ENCODE measurements around the gene BRME1. TPM values are rescaled to one million over a fixed set of nuclear protein-coding genes. Genes with fewer than 3 reads are reported as not detected.

The BRME1 gene
- total RNA-seq, 1 donor from 2014 or later = 2.0 TPM

DNA sequence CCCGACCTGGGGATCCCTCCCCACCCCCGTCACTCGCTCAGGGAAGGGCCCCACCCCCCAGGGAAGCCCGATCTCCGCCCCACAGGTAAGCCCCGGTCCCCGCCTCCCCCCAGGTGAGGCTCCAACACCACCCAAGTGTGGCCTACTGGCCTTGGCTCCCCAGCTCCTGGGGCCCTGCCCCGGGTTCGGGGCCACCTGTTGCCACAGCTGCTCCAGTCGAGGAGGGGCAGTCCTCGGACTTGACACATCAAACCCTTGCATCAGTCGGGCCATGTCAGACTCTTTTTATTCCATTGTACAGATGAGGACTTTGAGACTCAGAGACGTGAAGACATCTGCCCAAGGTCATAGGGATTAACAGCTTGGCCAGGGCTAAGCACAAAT is 596 bp upstream of the BRME1 start:
- DNase-seq (peak; percentile 64), ATAC-seq (peak; percentile 86)
- H3K4me1 ChIP-seq = peaks cover 22% of the 10 kb centered on the region
- H3K4me3 ChIP-seq = peak overlapping the region; percentile 84
- peaks cover 21% of the 10 kb centered on the region for H3K36me3 ChIP-seq
- intact Hi-C loops (cut with DNase I) = no loop called here
- H3K27me3 ChIP-seq (ENCODE audit: low read depth) = no peaks in the 10 kb centered on the region
- H3K27ac ChIP-seq = peak overlapping the region; percentile 81
- TF ChIP-seq, protein P1, sequence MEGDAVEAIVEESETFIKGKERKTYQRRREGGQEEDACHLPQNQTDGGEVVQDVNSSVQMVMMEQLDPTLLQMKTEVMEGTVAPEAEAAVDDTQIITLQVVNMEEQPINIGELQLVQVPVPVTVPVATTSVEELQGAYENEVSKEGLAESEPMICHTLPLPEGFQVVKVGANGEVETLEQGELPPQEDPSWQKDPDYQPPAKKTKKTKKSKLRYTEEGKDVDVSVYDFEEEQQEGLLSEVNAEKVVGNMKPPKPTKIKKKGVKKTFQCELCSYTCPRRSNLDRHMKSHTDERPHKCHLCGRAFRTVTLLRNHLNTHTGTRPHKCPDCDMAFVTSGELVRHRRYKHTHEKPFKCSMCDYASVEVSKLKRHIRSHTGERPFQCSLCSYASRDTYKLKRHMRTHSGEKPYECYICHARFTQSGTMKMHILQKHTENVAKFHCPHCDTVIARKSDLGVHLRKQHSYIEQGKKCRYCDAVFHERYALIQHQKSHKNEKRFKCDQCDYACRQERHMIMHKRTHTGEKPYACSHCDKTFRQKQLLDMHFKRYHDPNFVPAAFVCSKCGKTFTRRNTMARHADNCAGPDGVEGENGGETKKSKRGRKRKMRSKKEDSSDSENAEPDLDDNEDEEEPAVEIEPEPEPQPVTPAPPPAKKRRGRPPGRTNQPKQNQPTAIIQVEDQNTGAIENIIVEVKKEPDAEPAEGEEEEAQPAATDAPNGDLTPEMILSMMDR (IDR thresholded peaks at IDR 0.05) = no peak
- H3K9me3 ChIP-seq = no peaks in the 10 kb centered on the region

DNA sequence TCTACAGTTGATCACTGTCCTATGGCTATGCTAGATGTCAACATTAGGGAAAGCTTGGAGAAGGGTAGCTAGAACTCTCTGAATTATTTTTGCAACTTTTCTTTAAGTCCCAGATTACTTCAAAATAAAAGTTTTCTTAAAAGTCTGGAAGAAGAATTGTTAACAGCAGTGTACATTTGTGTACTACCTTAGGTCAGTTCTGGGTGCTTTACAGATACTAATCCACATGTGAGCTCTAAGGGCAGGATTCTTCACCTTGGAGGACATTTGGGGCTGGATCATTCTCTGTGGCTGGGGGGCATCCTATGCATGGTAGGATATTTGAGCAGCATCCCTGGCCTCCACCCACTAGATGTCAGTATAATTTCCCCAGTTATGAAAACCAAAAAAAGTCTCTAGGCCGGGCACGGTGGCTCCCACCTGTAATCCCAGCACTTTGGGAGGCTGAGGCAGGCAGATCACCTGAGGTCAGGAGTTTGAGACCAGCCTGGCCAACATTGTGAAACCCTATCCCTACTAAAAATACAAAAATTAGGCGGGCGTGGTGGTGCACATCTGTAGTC is 2.8 kb downstream of the BRME1 start:
- H3K4me3 ChIP-seq = no peak overlapping the region
- H3K4me1 ChIP-seq = peaks cover 22% of the 10 kb centered on the region
- TF ChIP-seq, protein P1 (IDR thresholded peaks at IDR 0.05) = peak; percentile 45
- intact Hi-C loops (cut with DNase I) = no loop called here
- DNase-seq (no peak), ATAC-seq (no peak)
- no peaks in the 10 kb centered on the region for H3K36me3 ChIP-seq
- H3K27ac ChIP-seq = no peak overlapping the region
- no peaks in the 10 kb centered on the region for H3K9me3 ChIP-seq
- H3K27me3 ChIP-seq (ENCODE audit: low read depth) = no peaks in the 10 kb centered on the region

DNA sequence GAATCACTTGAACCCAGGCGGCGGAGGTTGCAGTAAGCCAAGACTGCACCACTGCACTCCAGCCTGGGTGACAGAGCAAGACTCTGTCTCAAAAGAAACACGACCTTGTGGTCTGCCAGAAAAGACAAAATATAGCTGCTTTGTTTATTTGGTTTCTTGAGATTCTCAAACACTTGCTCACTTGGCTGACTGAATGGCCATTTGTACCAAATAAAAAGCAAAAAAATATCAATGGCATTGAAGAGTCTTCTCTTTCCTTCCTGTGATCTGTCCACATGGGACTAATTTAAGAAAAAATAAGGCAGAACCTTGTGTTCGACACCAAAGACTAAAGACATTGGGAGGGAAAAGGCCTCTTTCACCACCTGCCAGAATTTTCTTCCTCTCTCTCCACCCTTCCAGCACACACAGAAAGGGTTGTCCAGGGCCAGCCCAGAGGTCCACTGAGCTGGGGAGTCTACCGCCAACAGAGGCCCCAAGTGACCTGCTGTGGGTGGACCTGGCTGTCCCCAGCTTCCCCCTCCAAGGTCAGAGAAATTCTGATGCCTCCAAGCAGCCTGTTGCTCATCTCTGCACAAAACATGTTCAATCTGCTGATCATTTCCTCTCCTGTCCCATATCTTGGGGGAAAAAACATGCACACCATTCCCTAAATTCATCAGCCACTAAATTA is 5.9 kb downstream of the BRME1 start:
- no peak for ATAC-seq
- TF ChIP-seq, protein P1 (IDR thresholded peaks at IDR 0.05) = no peak

DNA sequence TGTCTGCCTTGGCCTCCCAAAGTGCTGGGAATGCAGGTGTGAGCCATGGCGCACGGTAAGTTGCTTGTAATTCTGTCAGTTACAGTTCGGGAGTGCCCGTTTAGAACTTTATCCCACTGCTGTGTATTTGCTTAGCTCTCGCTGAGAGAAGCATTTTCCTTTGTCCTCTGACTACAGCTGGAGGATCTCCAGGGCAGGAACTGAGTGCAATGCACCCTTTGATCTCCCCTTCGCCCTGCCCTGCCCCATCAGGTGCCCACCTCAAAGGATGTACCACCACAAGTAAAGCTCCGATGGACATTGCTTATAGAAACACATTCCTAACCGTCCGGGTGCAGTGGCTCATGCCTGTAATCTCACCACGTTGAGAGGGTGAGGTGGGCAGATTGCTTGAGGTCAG is 6.5 kb downstream of the BRME1 start:
- ATAC-seq = no peak
- H3K4me1 ChIP-seq = no peaks in the 10 kb centered on the region
- no peak overlapping the region for H3K27ac ChIP-seq
- H3K27me3 ChIP-seq (ENCODE audit: low read depth) = no peaks in the 10 kb centered on the region
- intact Hi-C loops (cut with DNase I) = no loop called here
- no peaks in the 10 kb centered on the region for H3K9me3 ChIP-seq
- TF ChIP-seq, protein P1 (IDR thresholded peaks at IDR 0.05) = no peak
- no peak overlapping the region for H3K4me3 ChIP-seq
- DNase-seq = no peak
- H3K36me3 ChIP-seq = no peaks in the 10 kb centered on the region

More for the DNA sequence above, 5.9 kb downstream of the BRME1 start:
- no peak overlapping the region for H3K4me3 ChIP-seq
- intact Hi-C loops (cut with DNase I) = no loop called here
- H3K4me1 ChIP-seq = no peaks in the 10 kb centered on the region
- no peak for DNase-seq
- H3K36me3 ChIP-seq = no peaks in the 10 kb centered on the region
- H3K27ac ChIP-seq = no peak overlapping the region
- H3K9me3 ChIP-seq = no peaks in the 10 kb centered on the region
- H3K27me3 ChIP-seq (ENCODE audit: low read depth) = no peaks in the 10 kb centered on the region

DNA sequence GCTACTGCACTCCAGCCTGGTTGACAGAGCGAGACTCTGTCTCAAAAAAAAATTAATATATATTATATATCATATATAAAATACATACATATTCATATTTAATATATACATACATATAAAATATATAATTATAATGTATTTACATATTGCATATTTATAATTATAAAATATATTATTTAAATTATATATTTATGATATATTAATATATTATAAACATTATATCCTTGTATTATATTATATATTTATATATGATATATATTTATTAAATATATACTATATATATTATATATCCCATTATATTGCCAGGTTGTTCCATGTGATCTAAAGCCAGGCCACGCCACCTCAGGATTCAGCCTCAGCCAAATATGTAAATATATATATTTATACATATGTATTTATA is 9.7 kb downstream of the BRME1 start:
- TF ChIP-seq, protein P1 (IDR thresholded peaks at IDR 0.05) = no peak
- DNase-seq (no peak), ATAC-seq (no peak)
- intact Hi-C loops (cut with DNase I) = no loop called here
- Histone ChIP-seq H3K36me3 (no peaks in the 10 kb centered on the region), H3K4me1 (no peaks in the 10 kb centered on the region), H3K27ac (no peak overlapping the region), H3K27me3 (ENCODE audit: low read depth) (no peaks in the 10 kb centered on the region), H3K9me3 (no peaks in the 10 kb centered on the region), H3K4me3 (no peak overlapping the region)
